Caki2 (cell line): ENCODE measurements around the gene JDP2. TPM values are rescaled to one million over a fixed set of nuclear protein-coding genes. Genes with fewer than 3 reads are reported as not detected.
"Not testable (repeated sequence)": the region's sequence is repeated elsewhere in the genome, so short reads cannot be mapped to it uniquely, and the experiment has no call there.

ENCODE experiments used
- DNase-seq: peaks from one replicate; pipeline ENCODE4 v3.0.0-alpha.2; 2015; ENCODE audit warnings: low read depth
- in situ Hi-C: cut with HindIII; loops from 2 replicates; pipeline ENCODE4 v1.10.0; 2016; ENCODE audit warnings: low sequenced_read_pairs, low pct_unique_long_range_greater_than_20kb, mixed read lengths
- total RNA-seq: library from RNA; depleted of rRNA; stranded (reverse); fragments of >200 nt; shearing (Covaris generic); gene quantifications from 2 replicates; pipeline ENCODE4 v1.2.3, GENCODE V29; 2014; ENCODE audit warnings: low replicate concordance; rRNA removed

The JDP2 gene
- total RNA-seq: 34.2 and 36.6 TPM in 2 replicates

GRCh38 chr14:75427482-75428229 is at the start of gene JDP2:
Gene JDP2, plus strand, starts transcription at chr14:75428022. Its CDS starts 9,899 bp downstream, at chr14:75437921.
- in situ Hi-C loops: no loop called here
- DNase-seq: peak; percentile 71

- in situ Hi-C loops: no loop called here
- DNase-seq: no peak
Observed at GRCh38 chr14:75379246-75379929, 48.4 kb upstream of the JDP2 start.

- no peak for DNase-seq
- in situ Hi-C loops: no loop called here
Observed at GRCh38 chr14:75379930-75380270, 47.9 kb upstream of the JDP2 start.

GRCh38 chr14:75380656-75381055 is 47.2 kb upstream of the JDP2 start:
- in situ Hi-C loops: no loop called here
- DNase-seq: no peak

- in situ Hi-C loops: no loop called here
Observed at GRCh38 chr14:75381642-75382041, 46.2 kb upstream of the JDP2 start.

GRCh38 chr14:75383219-75383618 is 44.6 kb upstream of the JDP2 start:
- in situ Hi-C loops, DNase-seq: not testable (repeated sequence)

More at GRCh38 chr14:75381642-75382041, 46.2 kb upstream of the JDP2 start:
- DNase-seq: no peak

GRCh38 chr14:75383721-75384120 is 44.1 kb upstream of the JDP2 start:
- in situ Hi-C loops: no loop called here
- DNase-seq: no peak

GRCh38 chr14:75389679-75390078 is 38.1 kb upstream of the JDP2 start:
- no peak for DNase-seq
- in situ Hi-C loops: no loop called here

GRCh38 chr14:75390183-75390582 is 37.6 kb upstream of the JDP2 start:
- in situ Hi-C loops: no loop called here
- DNase-seq: no peak

GRCh38 chr14:75391953-75392352 is 35.9 kb upstream of the JDP2 start:
- in situ Hi-C loops: no loop called here
- no peak for DNase-seq

- in situ Hi-C loops: no loop called here
- DNase-seq: no peak
Observed at GRCh38 chr14:75392686-75393641, 34.9 kb upstream of the JDP2 start.

GRCh38 chr14:75393794-75394193 is 34.0 kb upstream of the JDP2 start:
- DNase-seq: no peak
- in situ Hi-C loops: no loop called here

- in situ Hi-C loops: no loop called here
- DNase-seq: no peak
Observed at GRCh38 chr14:75395862-75396261, 32.0 kb upstream of the JDP2 start.

- DNase-seq: no peak
- in situ Hi-C loops: no loop called here
Observed at GRCh38 chr14:75399321-75399720, 28.5 kb upstream of the JDP2 start.

- in situ Hi-C loops: no loop called here
- DNase-seq: peak; percentile 4
Observed at GRCh38 chr14:75399843-75400775, 27.7 kb upstream of the JDP2 start.

- DNase-seq: no peak
- in situ Hi-C loops: no loop called here
Observed at GRCh38 chr14:75401361-75401760, 26.5 kb upstream of the JDP2 start.

GRCh38 chr14:75402867-75403413 is 24.9 kb upstream of the JDP2 start:
- in situ Hi-C loops: no loop called here
- DNase-seq: no peak
